Measurements from ENCODE around the gene TRPM3.

Gene TRPM3

DNA sequence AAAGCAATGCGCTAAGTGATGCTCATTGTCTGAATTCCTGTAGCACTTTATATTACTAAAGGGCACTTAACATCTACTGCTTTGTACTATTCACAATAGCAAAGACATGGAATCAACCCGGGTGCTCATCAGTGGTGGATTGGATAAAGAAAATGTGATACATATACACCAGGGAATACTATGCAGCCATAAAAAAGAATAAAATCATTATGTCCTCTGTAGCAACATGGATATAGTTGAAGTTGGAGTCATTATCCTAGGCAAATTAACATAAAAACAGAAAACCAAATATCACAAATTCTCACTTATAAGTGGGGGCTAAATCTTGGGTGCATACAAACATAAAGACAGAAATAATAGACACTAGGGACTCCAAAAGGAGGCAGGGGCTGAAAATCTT lies 308.3 kb downstream of the TRPM3 start:
- no peak overlapping the region for H3K4me3 ChIP-seq (replicated peaks; ENCODE audit: low read depth, low read length)

GRCh38 chr9:70811638-70812037 lies 309.8 kb downstream of the TRPM3 start:
- TF ChIP-seq, protein P1, sequence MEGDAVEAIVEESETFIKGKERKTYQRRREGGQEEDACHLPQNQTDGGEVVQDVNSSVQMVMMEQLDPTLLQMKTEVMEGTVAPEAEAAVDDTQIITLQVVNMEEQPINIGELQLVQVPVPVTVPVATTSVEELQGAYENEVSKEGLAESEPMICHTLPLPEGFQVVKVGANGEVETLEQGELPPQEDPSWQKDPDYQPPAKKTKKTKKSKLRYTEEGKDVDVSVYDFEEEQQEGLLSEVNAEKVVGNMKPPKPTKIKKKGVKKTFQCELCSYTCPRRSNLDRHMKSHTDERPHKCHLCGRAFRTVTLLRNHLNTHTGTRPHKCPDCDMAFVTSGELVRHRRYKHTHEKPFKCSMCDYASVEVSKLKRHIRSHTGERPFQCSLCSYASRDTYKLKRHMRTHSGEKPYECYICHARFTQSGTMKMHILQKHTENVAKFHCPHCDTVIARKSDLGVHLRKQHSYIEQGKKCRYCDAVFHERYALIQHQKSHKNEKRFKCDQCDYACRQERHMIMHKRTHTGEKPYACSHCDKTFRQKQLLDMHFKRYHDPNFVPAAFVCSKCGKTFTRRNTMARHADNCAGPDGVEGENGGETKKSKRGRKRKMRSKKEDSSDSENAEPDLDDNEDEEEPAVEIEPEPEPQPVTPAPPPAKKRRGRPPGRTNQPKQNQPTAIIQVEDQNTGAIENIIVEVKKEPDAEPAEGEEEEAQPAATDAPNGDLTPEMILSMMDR (IDR thresholded peaks at IDR 0.05; ENCODE audit: low read depth, low read length, missing control alignments), result no peak
- H3K4me3 ChIP-seq (replicated peaks; ENCODE audit: low read depth, low read length), result no peak overlapping the region
- DNase-seq (ENCODE audit: extremely low read depth, low read depth), result no peak

More for the DNA sequence above, 308.3 kb downstream of the TRPM3 start:
- TF ChIP-seq, protein P1 (IDR thresholded peaks at IDR 0.05; ENCODE audit: low read depth, low read length, missing control alignments), result no peak
- DNase-seq (ENCODE audit: extremely low read depth, low read depth), result no peak

- TF ChIP-seq, protein P1 (IDR thresholded peaks at IDR 0.05; ENCODE audit: low read depth, low read length, missing control alignments), result no peak
- H3K4me3 ChIP-seq (replicated peaks; ENCODE audit: low read depth, low read length), result no peak overlapping the region
- no peak for DNase-seq (ENCODE audit: extremely low read depth, low read depth)
Observed at GRCh38 chr9:70806875-70807274, 314.5 kb downstream of the TRPM3 start.

GRCh38 chr9:70805949-70806348 lies 315.5 kb downstream of the TRPM3 start:
- no peak for DNase-seq (ENCODE audit: extremely low read depth, low read depth)
- H3K4me3 ChIP-seq (replicated peaks; ENCODE audit: low read depth, low read length), result no peak overlapping the region
- TF ChIP-seq, protein P1 (IDR thresholded peaks at IDR 0.05; ENCODE audit: low read depth, low read length, missing control alignments), result no peak

DNA sequence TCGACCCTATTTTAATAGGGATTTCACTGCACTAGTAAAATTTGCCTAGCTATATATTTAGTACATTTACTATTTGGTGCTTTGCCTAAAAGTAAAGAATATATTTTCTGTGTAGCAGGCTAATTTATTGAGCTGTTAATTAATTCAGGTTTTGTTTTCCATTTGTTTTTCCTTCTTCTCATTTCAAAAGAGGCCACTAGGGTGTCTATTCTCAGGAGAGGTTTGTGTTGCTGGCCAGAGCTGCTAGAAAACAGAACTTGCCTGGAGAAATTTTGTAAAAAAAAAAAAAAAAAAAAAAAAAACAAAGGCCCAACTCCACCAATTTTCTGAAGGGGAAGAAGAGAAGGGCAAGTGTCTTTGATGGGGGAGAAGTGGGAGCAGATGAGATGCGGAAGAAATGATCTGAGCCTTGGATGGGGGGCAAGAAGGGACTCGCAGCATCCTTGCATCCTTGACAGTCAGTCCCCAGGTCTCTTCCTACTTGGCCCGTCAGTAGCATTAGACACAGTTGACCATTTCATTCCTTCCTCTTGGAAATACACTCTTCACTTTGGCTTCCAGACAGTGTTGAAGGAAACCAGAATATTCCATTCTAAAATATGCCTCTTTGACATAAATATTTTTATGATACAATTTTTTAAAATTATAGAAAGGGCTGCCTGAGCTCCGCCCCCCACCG lies 318.5 kb downstream of the TRPM3 start:
- DNase-seq (ENCODE audit: extremely low read depth, low read depth), result no peak
- TF ChIP-seq, protein P1 (IDR thresholded peaks at IDR 0.05; ENCODE audit: low read depth, low read length, missing control alignments), result no peak
- no peak overlapping the region for H3K4me3 ChIP-seq (replicated peaks; ENCODE audit: low read depth, low read length)

DNA sequence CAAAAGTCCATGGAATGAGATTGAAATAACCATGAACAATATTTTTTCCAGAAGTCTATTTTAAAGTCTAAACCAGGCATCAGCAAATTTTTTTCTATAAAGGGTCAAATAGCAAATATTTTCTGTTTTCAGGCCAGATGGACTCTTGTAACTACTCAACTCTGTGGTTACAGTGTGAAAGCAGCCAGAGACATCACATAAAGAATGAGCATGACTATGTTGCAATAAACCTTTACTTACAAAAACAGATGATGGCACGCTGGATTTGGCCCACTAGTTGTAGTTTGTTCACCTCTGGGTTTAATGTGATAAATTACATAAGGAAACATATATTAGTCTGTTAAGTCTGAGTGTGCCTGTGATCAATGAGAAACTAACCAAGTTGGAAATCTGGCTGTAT lies 319.2 kb downstream of the TRPM3 start:
- no peak overlapping the region for H3K4me3 ChIP-seq (replicated peaks; ENCODE audit: low read depth, low read length)
- TF ChIP-seq, protein P1 (IDR thresholded peaks at IDR 0.05; ENCODE audit: low read depth, low read length, missing control alignments), result no peak
- no peak for DNase-seq (ENCODE audit: extremely low read depth, low read depth)
